Measurements from ENCODE around the gene RPS14. TPM values are rescaled to one million over a fixed set of nuclear protein-coding genes. Genes with fewer than 3 reads are reported as not detected.

RPS14 gene
- total RNA-seq, 4 donors from 2014 or later: 1,684 to 3,537 (median 3,314) TPM

GRCh38 chr5:150410524-150411244 lies 38.9 kb downstream of the RPS14 start:
- peaks cover 29% of the 10 kb centered on the region for H3K4me1 ChIP-seq

GRCh38 chr5:150409638-150410523 lies 39.7 kb downstream of the RPS14 start:
- TF ChIP-seq POLR2AphosphoS5 (IDR thresholded peaks at IDR 0.05) (peak in 1 of 3 donors; percentile 22), POLR2A (IDR thresholded peaks at IDR 0.05) (no peak)
- H3K9me3 ChIP-seq: no peaks in the 10 kb centered on the region
- peaks cover 29% of the 10 kb centered on the region for H3K4me1 ChIP-seq
- H3K4me3 ChIP-seq: peak overlapping the region; percentile 49
- DNase-seq (ENCODE audit: low spot score in 2 of 2): peak in 1 of 2 donors; percentile 81
- peaks cover 6% of the 10 kb centered on the region for H3K36me3 ChIP-seq
- WGBS: 17% methylated on average over 15 of the region's 15 CpGs
- no peaks in the 10 kb centered on the region for H3K27me3 ChIP-seq
- H3K27ac ChIP-seq: peak overlapping the region; percentile 71

More at GRCh38 chr5:150410524-150411244, 38.9 kb downstream of the RPS14 start:
- H3K27ac ChIP-seq: peak overlapping the region; percentile 77
- WGBS: 28% methylated on average over 4 of the region's 4 CpGs
- H3K4me3 ChIP-seq: peak overlapping the region; percentile 49
- H3K27me3 ChIP-seq: no peaks in the 10 kb centered on the region
- TF ChIP-seq POLR2A (IDR thresholded peaks at IDR 0.05) (no peak), EP300 (IDR thresholded peaks at IDR 0.05) (no peak), POLR2AphosphoS5 (IDR thresholded peaks at IDR 0.05) (no peak)
- DNase-seq (ENCODE audit: low spot score in 2 of 2): peak in 1 of 2 donors; percentile 81
- H3K36me3 ChIP-seq: peaks cover 4% of the 10 kb centered on the region
- no peaks in the 10 kb centered on the region for H3K9me3 ChIP-seq

GRCh38 chr5:150408231-150408943 lies 41.2 kb downstream of the RPS14 start:
- TF ChIP-seq CTCF (IDR thresholded peaks at IDR 0.05) (no peak), EP300 (IDR thresholded peaks at IDR 0.05) (no peak), POLR2A (IDR thresholded peaks at IDR 0.05) (no peak), POLR2AphosphoS5 (IDR thresholded peaks at IDR 0.05) (no peak)

GRCh38 chr5:150407096-150407720 lies 42.3 kb downstream of the RPS14 start:
- Histone ChIP-seq H3K36me3 (peaks cover 17% of the 10 kb centered on the region), H3K4me1 (peaks cover 19% of the 10 kb centered on the region), H3K27ac (no peak overlapping the region), H3K27me3 (no peaks in the 10 kb centered on the region), H3K4me3 (no peak overlapping the region), H3K9me3 (no peaks in the 10 kb centered on the region)
- WGBS: 80% methylated on average over 13 of the region's 13 CpGs
- no peak for DNase-seq (ENCODE audit: low spot score in 2 of 2)
- TF ChIP-seq CTCF (IDR thresholded peaks at IDR 0.05) (no peak), EP300 (IDR thresholded peaks at IDR 0.05) (no peak), POLR2A (IDR thresholded peaks at IDR 0.05) (no peak), POLR2AphosphoS5 (IDR thresholded peaks at IDR 0.05) (no peak)

More at GRCh38 chr5:150408231-150408943, 41.2 kb downstream of the RPS14 start:
- H3K27ac ChIP-seq: peak overlapping the region; percentile 41
- H3K36me3 ChIP-seq: peaks cover 6% of the 10 kb centered on the region
- WGBS: 88% methylated on average over 8 of the region's 8 CpGs
- H3K9me3 ChIP-seq: no peaks in the 10 kb centered on the region
- H3K4me3 ChIP-seq: peak overlapping the region; percentile 12
- no peak for DNase-seq (ENCODE audit: low spot score in 2 of 2)
- H3K4me1 ChIP-seq: peaks cover 29% of the 10 kb centered on the region
- H3K27me3 ChIP-seq: no peaks in the 10 kb centered on the region

- H3K27me3 ChIP-seq: no peaks in the 10 kb centered on the region
- TF ChIP-seq EP300 (IDR thresholded peaks at IDR 0.05) (no peak), CTCF (IDR thresholded peaks at IDR 0.05) (no peak), POLR2AphosphoS5 (IDR thresholded peaks at IDR 0.05) (no peak), POLR2A (IDR thresholded peaks at IDR 0.05) (no peak)
- H3K4me3 ChIP-seq: no peak overlapping the region
- no peak overlapping the region for H3K27ac ChIP-seq
- 78% methylated on average over 10 of the region's 10 CpGs for WGBS
- no peak for DNase-seq (ENCODE audit: low spot score in 2 of 2)
- no peaks in the 10 kb centered on the region for H3K9me3 ChIP-seq
- peaks cover 20% of the 10 kb centered on the region for H3K36me3 ChIP-seq
- peaks cover 18% of the 10 kb centered on the region for H3K4me1 ChIP-seq
These were observed 42.8 kb downstream of the RPS14 start for GRCh38 chr5:150406723-150407095.
